Hepatic stellate cell (primary cell): ENCODE results near the gene AGMAT.
A peak's percentile ranks its signal among the peaks of the same experiment; 100 is the strongest.

Source experiments
- DNase-seq: peaks from one replicate; pipeline ENCODE4 v3.0.0; 2011; ENCODE audit warnings: low spot score

Gene AGMAT

DNA sequence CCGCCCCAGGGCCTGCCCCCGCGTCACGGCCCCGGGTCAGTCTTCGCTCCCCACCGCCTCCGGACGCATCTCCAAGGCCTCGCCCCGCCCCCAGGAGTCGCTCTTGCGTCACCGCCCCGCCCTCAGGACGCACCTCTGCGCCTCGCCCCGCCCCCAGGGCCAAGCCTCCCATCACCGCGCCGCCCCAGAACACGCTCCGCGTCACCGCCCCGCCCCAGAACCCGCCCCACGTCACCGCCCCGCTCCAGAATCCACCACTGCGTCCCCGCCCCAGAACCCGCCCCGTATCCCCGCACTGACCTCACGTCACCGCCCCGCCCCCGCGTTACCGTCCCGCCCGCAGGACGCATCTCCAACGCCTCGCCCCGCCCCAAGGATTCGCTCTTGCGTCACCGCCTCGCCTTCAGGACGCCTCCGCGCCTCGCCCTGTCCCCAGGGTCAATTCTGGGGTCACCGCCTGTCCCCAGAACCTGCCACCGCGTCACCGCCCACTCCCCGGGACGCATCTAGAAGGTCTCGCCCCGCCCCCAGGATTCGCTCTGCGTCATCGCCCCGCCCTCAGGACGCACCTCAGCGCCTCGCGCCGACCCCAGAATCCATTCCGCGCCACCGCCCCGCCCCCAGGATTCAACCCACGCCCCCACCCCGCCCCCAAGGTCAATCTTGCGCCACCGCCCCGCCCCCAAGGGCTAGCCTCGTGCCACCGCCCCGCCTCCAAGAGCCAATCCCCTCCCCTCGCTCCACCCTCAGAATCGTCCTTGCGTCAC is 60.4 kb downstream of the AGMAT start:
- DNase-seq = peak; percentile 94

DNA sequence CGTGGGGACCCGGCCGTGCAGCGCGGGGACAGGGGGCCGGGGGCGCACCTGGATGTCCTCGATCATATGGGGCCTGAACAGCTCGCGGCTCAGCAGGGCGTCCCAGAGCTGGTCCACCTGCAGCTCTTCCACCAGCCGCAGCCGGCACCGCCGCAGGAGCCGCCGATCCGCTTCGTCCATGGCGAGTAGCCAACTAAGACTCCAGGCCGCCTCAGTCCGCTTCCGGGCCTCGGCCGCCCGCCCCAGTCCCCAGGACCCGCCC is 60.9 kb downstream of the AGMAT start, which contains the start of gene CASP9:
Gene CASP9 (minus strand): TSS at position 195 of the 262 bp plus-strand sequence. CDS start 15 bp downstream, at position 180.
- DNase-seq = no peak

GRCh38 chr1:15523104-15524020 is 61.5 kb downstream of the AGMAT start:
- no peak for DNase-seq

- no peak for DNase-seq
Observed at GRCh38 chr1:15522551-15522950, 62.3 kb downstream of the AGMAT start.
